ENCODE results near the gene CPLX1. TPM values are rescaled to one million over a fixed set of nuclear protein-coding genes. Genes with fewer than 3 reads are reported as not detected.
A peak's percentile ranks its signal among the peaks of the same experiment; 100 is the strongest.

Gene CPLX1
- 0.66 TPM in 1 of 2 replicates, not detected in the other for total RNA-seq
- 0.03 and 0.09 TPM in 2 replicates for polyA plus RNA-seq
- 0.14 and 0.24 TPM in 2 replicates for polyA plus RNA-seq (2012)
- polyA minus RNA-seq (ENCODE audit: low replicate concordance): not detected in 2 replicates

GRCh38 chr4:825971-826330 is at the start of gene CPLX1:
Gene CPLX1 (minus strand): TSS chr4:826129. CDS start chr4:824522, 1,607 bp downstream.
- no peak for DNase-seq (ENCODE audit: low read depth in 2 of 2)
- peak within 1 kb of the TSS; percentile 8 for H3K4me2 ChIP-seq (ENCODE audit: extremely low read depth, insufficient read depth, low read length)
- H3K4me3 ChIP-seq (replicated peaks in 1 of 4; ENCODE audit: control extremely low read depth in 1 of 4, insufficient read depth in 1 of 4, low read depth in 3 of 4, low read length in 4 of 4): peak within 1 kb of the TSS in 1 of 4 experiments; percentile 34

DNA sequence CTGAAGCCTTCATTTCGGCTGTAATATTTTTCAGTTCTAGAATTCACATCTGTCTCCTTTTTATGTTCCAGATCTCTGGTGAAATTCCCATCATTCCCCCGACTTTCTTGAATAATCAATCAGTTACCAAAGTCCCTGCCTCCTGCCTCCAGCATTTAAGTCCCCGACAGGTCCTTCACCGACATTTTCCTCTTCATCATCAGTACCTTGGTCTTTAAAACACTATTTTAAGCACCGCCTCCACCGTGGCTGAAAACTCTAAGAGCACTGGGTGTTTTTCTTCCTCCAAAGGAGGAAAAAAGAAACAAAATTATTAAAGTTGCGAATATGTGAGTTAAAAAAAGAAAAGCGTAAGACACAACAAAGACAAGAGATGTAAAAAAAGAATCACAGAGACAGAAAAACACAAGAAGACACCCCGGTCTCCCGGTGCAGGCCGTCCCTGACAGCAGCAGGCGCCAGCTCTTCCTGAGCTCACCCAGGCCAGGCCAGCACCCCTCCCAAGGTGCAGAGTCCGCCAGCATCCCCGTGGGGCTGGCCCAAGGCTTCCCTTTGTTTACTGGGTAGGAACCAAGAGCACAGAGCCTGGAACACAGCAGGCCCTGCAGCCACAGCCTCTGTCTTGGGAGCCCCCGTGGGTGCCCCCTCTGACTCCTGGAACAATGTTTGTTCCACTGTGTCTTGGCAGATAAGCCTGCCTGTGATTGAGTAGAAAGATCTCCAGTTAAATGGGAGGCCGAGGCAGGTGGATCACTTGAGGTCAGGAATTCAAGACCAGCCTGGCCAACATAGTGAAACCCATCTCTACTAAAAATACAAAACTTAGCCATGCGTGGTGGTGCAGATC is 49.3 kb upstream of the CPLX1 start:
- Histone ChIP-seq H3K9me3 (ENCODE audit: control insufficient read depth, insufficient read depth, low read depth, low read length) (no peaks in the 10 kb centered on the region), H3K9ac (ENCODE audit: insufficient read depth, low read length) (no peak overlapping the region), H3K79me2 (ENCODE audit: control insufficient read depth, insufficient read depth, low read length) (no peaks in the 10 kb centered on the region), H2AFZ (ENCODE audit: low read length) (no peak overlapping the region), H4K20me1 (ENCODE audit: control insufficient read depth, extremely low read depth, insufficient read depth, low read length) (no peaks in the 10 kb centered on the region), H3K36me3 (ENCODE audit: control insufficient read depth, insufficient read depth, low read length) (peaks cover 29% of the 10 kb centered on the region), H3K27me3 (ENCODE audit: control insufficient read depth, insufficient read depth, low read length) (no peaks in the 10 kb centered on the region), H3K4me2 (ENCODE audit: extremely low read depth, insufficient read depth, low read length) (no peak overlapping the region), H3K4me1 (ENCODE audit: control insufficient read depth, extremely low read depth, insufficient read depth, low read length) (no peaks in the 10 kb centered on the region), H3K27ac (ENCODE audit: insufficient read depth, low read length) (no peak overlapping the region), H3K4me3 (replicated peaks in 1 of 4; ENCODE audit: control extremely low read depth in 1 of 4, insufficient read depth in 1 of 4, low read depth in 3 of 4, low read length in 4 of 4) (no peak overlapping the region)
- no peak for DNase-seq (ENCODE audit: low read depth in 2 of 2)
- TF ChIP-seq, protein P1, sequence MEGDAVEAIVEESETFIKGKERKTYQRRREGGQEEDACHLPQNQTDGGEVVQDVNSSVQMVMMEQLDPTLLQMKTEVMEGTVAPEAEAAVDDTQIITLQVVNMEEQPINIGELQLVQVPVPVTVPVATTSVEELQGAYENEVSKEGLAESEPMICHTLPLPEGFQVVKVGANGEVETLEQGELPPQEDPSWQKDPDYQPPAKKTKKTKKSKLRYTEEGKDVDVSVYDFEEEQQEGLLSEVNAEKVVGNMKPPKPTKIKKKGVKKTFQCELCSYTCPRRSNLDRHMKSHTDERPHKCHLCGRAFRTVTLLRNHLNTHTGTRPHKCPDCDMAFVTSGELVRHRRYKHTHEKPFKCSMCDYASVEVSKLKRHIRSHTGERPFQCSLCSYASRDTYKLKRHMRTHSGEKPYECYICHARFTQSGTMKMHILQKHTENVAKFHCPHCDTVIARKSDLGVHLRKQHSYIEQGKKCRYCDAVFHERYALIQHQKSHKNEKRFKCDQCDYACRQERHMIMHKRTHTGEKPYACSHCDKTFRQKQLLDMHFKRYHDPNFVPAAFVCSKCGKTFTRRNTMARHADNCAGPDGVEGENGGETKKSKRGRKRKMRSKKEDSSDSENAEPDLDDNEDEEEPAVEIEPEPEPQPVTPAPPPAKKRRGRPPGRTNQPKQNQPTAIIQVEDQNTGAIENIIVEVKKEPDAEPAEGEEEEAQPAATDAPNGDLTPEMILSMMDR (conservative IDR thresholded peaks at IDR 0.05 in 1 of 2, IDR thresholded peaks at IDR 0.05 in 1 of 2; ENCODE audit: low read depth in 1 of 2, low read length in 2 of 2): no peak

More at GRCh38 chr4:825971-826330, at the start of gene CPLX1:
- H2AFZ ChIP-seq (ENCODE audit: low read length): no peak within 1 kb of the TSS
- peaks cover 37% of the 10 kb centered on the region for H3K27me3 ChIP-seq (ENCODE audit: control insufficient read depth, insufficient read depth, low read length)
- H3K4me1 ChIP-seq (ENCODE audit: control insufficient read depth, extremely low read depth, insufficient read depth, low read length): no peaks in the 10 kb centered on the region
- H3K9ac ChIP-seq (ENCODE audit: insufficient read depth, low read length): no peak within 1 kb of the TSS
- H3K79me2 ChIP-seq (ENCODE audit: control insufficient read depth, insufficient read depth, low read length): no peaks in the 10 kb centered on the region
- no peaks in the 10 kb centered on the region for H3K9me3 ChIP-seq (ENCODE audit: control insufficient read depth, insufficient read depth, low read depth, low read length)
- no peaks in the 10 kb centered on the region for H4K20me1 ChIP-seq (ENCODE audit: control insufficient read depth, extremely low read depth, insufficient read depth, low read length)
- H3K27ac ChIP-seq (ENCODE audit: insufficient read depth, low read length): no peak within 1 kb of the TSS
- no peaks in the 10 kb centered on the region for H3K36me3 ChIP-seq (ENCODE audit: control insufficient read depth, insufficient read depth, low read length)
- TF ChIP-seq, protein P1 (conservative IDR thresholded peaks at IDR 0.05 in 1 of 2, IDR thresholded peaks at IDR 0.05 in 1 of 2; ENCODE audit: low read depth in 1 of 2, low read length in 2 of 2): no peak
- TF ChIP-seq EZH2 (IDR thresholded peaks at IDR 0.05; ENCODE audit: low read length, missing control alignments): no peak

DNA sequence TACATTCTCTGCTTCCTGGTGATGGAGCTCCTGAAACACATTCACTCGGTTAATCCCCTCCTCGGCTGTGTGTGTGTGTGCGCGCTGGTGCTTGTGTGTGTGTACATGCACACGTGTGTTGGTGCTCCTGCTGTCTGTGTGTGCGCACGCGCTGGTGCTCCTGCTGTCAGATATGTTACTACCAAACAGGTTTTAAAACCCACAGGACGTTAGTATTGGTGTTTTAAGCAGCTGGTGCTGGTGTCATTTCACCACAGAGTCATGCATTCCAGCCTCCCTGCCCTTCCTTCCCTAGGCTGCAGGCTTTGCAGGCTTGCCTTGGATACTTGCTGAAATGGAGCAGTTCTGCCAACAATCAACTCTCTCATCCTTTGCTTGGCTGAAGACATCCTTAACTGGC is 48.1 kb upstream of the CPLX1 start:
- Histone ChIP-seq H4K20me1 (ENCODE audit: control insufficient read depth, extremely low read depth, insufficient read depth, low read length) (no peaks in the 10 kb centered on the region), H3K4me2 (ENCODE audit: extremely low read depth, insufficient read depth, low read length) (no peak overlapping the region), H3K9me3 (ENCODE audit: control insufficient read depth, insufficient read depth, low read depth, low read length) (no peaks in the 10 kb centered on the region), H3K79me2 (ENCODE audit: control insufficient read depth, insufficient read depth, low read length) (no peaks in the 10 kb centered on the region), H3K4me1 (ENCODE audit: control insufficient read depth, extremely low read depth, insufficient read depth, low read length) (no peaks in the 10 kb centered on the region), H3K36me3 (ENCODE audit: control insufficient read depth, insufficient read depth, low read length) (peaks cover 34% of the 10 kb centered on the region), H3K27me3 (ENCODE audit: control insufficient read depth, insufficient read depth, low read length) (no peaks in the 10 kb centered on the region), H3K9ac (ENCODE audit: insufficient read depth, low read length) (no peak overlapping the region), H3K27ac (ENCODE audit: insufficient read depth, low read length) (no peak overlapping the region), H3K4me3 (replicated peaks in 1 of 4; ENCODE audit: control extremely low read depth in 1 of 4, insufficient read depth in 1 of 4, low read depth in 3 of 4, low read length in 4 of 4) (no peak overlapping the region), H2AFZ (ENCODE audit: low read length) (no peak overlapping the region)
- TF ChIP-seq EZH2 (IDR thresholded peaks at IDR 0.05; ENCODE audit: low read length, missing control alignments): no peak
- TF ChIP-seq, protein P1 (conservative IDR thresholded peaks at IDR 0.05 in 1 of 2, IDR thresholded peaks at IDR 0.05 in 1 of 2; ENCODE audit: low read depth in 1 of 2, low read length in 2 of 2): no peak
- no peak for DNase-seq (ENCODE audit: low read depth in 2 of 2)
